OCI-LY7 (cell line): ENCODE measurements around the gene CCDC33. TPM values are rescaled to one million over a fixed set of nuclear protein-coding genes. Genes with fewer than 3 reads are reported as not detected.

Experiments
- BruUV-seq: library from RNA; stranded (reverse); fragments of 400-500 nt; replicated peaks from 2 replicates; lab custom pipeline; 2021; lab: Mats Ljungman, UMichigan
- CTCF ChIA-PET: fragments of 300-600 bp; sonication (Branson Sonifier 250); formaldehyde crosslinking; loops from one replicate; lab custom pipeline; 2022; ENCODE audit warnings: antibody characterized with exemption; ENCODE audit not compliant: unreplicated experiment; lab: Charles Lee
- POLR2A ChIA-PET: fragments of 300-600 bp; sonication (Branson Sonifier 250); formaldehyde crosslinking; loops from one replicate; lab custom pipeline; 2022; ENCODE audit warnings: antibody characterized with exemption; lab: Charles Lee
- DNase-seq: peaks from one replicate; pipeline ENCODE4 v3.0.0-alpha.2; 2015; ENCODE audit warnings: low spot score
- H2AFZ ChIP-seq: fragments of 200-600 bp; sonication (generic), shearing (Covaris generic); 2 replicates; pipeline ENCODE4 v1.6.1; 2014; ENCODE audit warnings: mild to moderate bottlenecking, antibody characterized with exemption, low read length, moderate library complexity
- H3K27ac ChIP-seq: fragments of 200-600 bp; sonication (generic); 2 replicates; pipeline ENCODE4 v1.5.1; 2014; ENCODE audit warnings: mixed run types, low read depth, mild to moderate bottlenecking, moderate library complexity, low read length, inconsistent platforms; ENCODE audit not compliant: poor library complexity, severe bottlenecking
- H3K36me3 ChIP-seq: fragments of 200-600 bp; sonication (generic); 2 replicates; pipeline ENCODE4 v1.6.1; 2014; ENCODE audit warnings: mild to moderate bottlenecking, antibody characterized with exemption, low read length, moderate library complexity, mixed read lengths; ENCODE audit not compliant: insufficient read depth
- H3K4me1 ChIP-seq: fragments of 200-600 bp; sonication (generic); 2 replicates; pipeline ENCODE4 v1.5.1; 2014; ENCODE audit warnings: mild to moderate bottlenecking, low read length; ENCODE audit not compliant: insufficient read depth, poor library complexity, severe bottlenecking
- H3K4me2 ChIP-seq: fragments of 200-600 bp; sonication (generic); 2 replicates; pipeline ENCODE4 v1.6.1; 2014; ENCODE audit warnings: mild to moderate bottlenecking, low read length
- H3K4me3 ChIP-seq: fragments of 200-600 bp; sonication (generic); 2 replicates; pipeline ENCODE4 v1.5.1; 2014; ENCODE audit warnings: mild to moderate bottlenecking, low read depth, low read length; ENCODE audit not compliant: poor library complexity, severe bottlenecking
- H3K79me2 ChIP-seq: fragments of 200-600 bp; sonication (generic); 2 replicates; pipeline ENCODE4 v1.6.1; 2016; ENCODE audit warnings: low read depth, mild to moderate bottlenecking, low read length, moderate library complexity, mixed read lengths; ENCODE audit not compliant: insufficient read depth
- H3K9me2 ChIP-seq: fragments of 200-600 bp; sonication (generic); 2 replicates; pipeline ENCODE4 v1.6.1; 2016; ENCODE audit warnings: mild to moderate bottlenecking, low read length, mixed read lengths; ENCODE audit not compliant: insufficient read depth
- H3K9me3 ChIP-seq: fragments of 200-600 bp; sonication (generic); 2 replicates; pipeline ENCODE4 v1.6.1; 2014; ENCODE audit warnings: mild to moderate bottlenecking, mixed run types, low read length, mixed read lengths
- H4K20me1 ChIP-seq: fragments of 200-600 bp; sonication (generic); 2 replicates; pipeline ENCODE4 v1.6.1; 2014; ENCODE audit warnings: mild to moderate bottlenecking, antibody characterized with exemption, low read length, moderate library complexity, mixed read lengths; ENCODE audit not compliant: insufficient read depth
- CTCF ChIP-seq: fragments of 200-600 bp; sonication (generic); conservative IDR thresholded peaks from 2 replicates; pipeline ENCODE4 v1.5.1; 2014; ENCODE audit warnings: mild to moderate bottlenecking, antibody characterized with exemption, low read length, moderate library complexity, mixed read lengths
- EZH2phosphoT487 ChIP-seq: fragments of 200-600 bp; sonication (generic); IDR thresholded peaks from 2 replicates; pipeline ENCODE4 v1.6.1; 2018; ENCODE audit warnings: low read depth, borderline replicate concordance, mild to moderate bottlenecking, mixed run types, antibody characterized with exemption, low read length, moderate library complexity, mixed read lengths
- intact Hi-C: fragments of 100-400 bp; cut with micrococcal nuclease; formaldehyde crosslinking; loops from one replicate; pipeline ENCODE4 v1.10.0; 2022; ENCODE audit not compliant: unreplicated experiment
- total RNA-seq, 2 experiments: library from RNA; depleted of rRNA in 1 of 2; stranded (reverse); fragments of >200 nt in 1 of 2; shearing (Covaris generic) in 1 of 2; gene quantifications; 2 replicates each; pipeline ENCODE4 v1.2.3, GENCODE V29; 2014 to 2022

Gene CCDC33
- total RNA-seq, 2 experiments from 2014 or later, result not detected

- Histone ChIP-seq H3K27ac (no peak overlapping the region), H3K36me3 (no peaks in the 10 kb centered on the region), H4K20me1 (no peaks in the 10 kb centered on the region), H3K9me2 (no peaks in the 10 kb centered on the region), H3K9me3 (no peaks in the 10 kb centered on the region), H3K4me3 (no peak overlapping the region), H3K79me2 (no peaks in the 10 kb centered on the region), H3K4me2 (no peak overlapping the region), H2AFZ (no peak overlapping the region), H3K4me1 (no peaks in the 10 kb centered on the region)
- intact Hi-C loops, result no loop called here
- TF ChIP-seq EZH2phosphoT487 (no peak), CTCF (no peak)
- CTCF ChIA-PET, result no interaction called here
- BruUV-seq, result no TSS peak
- POLR2A ChIA-PET, result no interaction called here
- no peak for DNase-seq
Observed at GRCh38 chr15:74192751-74193150, 43.4 kb upstream of the CCDC33 start.

GRCh38 chr15:74193299-74193718 is 42.8 kb upstream of the CCDC33 start:
- BruUV-seq, result no TSS peak
- Histone ChIP-seq H3K36me3 (no peaks in the 10 kb centered on the region), H3K9me3 (no peaks in the 10 kb centered on the region), H3K9me2 (no peaks in the 10 kb centered on the region), H3K4me3 (no peak overlapping the region), H3K4me2 (no peak overlapping the region), H2AFZ (no peak overlapping the region), H4K20me1 (no peaks in the 10 kb centered on the region), H3K79me2 (no peaks in the 10 kb centered on the region), H3K4me1 (no peaks in the 10 kb centered on the region), H3K27ac (no peak overlapping the region)
- TF ChIP-seq CTCF, result no peak
- no peak for TF ChIP-seq EZH2phosphoT487
- POLR2A ChIA-PET, result no interaction called here
- DNase-seq, result no peak
- CTCF ChIA-PET, result no interaction called here
- intact Hi-C loops, result no loop called here

GRCh38 chr15:74193905-74194304 is 42.2 kb upstream of the CCDC33 start:
- CTCF ChIA-PET, result no interaction called here
- Histone ChIP-seq H3K36me3 (no peaks in the 10 kb centered on the region), H3K79me2 (no peaks in the 10 kb centered on the region), H3K4me2 (no peak overlapping the region), H3K9me2 (no peaks in the 10 kb centered on the region), H3K9me3 (no peaks in the 10 kb centered on the region), H3K4me3 (no peak overlapping the region), H3K27ac (no peak overlapping the region), H4K20me1 (no peaks in the 10 kb centered on the region), H2AFZ (no peak overlapping the region), H3K4me1 (no peaks in the 10 kb centered on the region)
- DNase-seq, result no peak
- POLR2A ChIA-PET, result no interaction called here
- intact Hi-C loops, result no loop called here
- BruUV-seq, result no TSS peak
- no peak for TF ChIP-seq CTCF
- no peak for TF ChIP-seq EZH2phosphoT487
